CD4-positive, alpha-beta T cell treated with Interleukin-17A for 4 hours (primary cell): ENCODE measurements around the gene ZNF471.

ENCODE experiments used
- DNase-seq: peaks from one replicate; pipeline ENCODE4 v3.0.0-alpha.2; 2020; ENCODE audit warnings: mixed read lengths

The ZNF471 gene

GRCh38 chr19:56577719-56578602 is 70.3 kb downstream of the ZNF471 start:
- no peak for DNase-seq
